ENCODE data around the gene RAD51B. TPM values are rescaled to one million over a fixed set of nuclear protein-coding genes. Genes with fewer than 3 reads are reported as not detected.
A peak's percentile ranks its signal among the peaks of the same experiment; 100 is the strongest.

RAD51B gene
- total RNA-seq, 2 donors from 2014 or later, result 42.6 to 50.0 TPM

GRCh38 chr14:68510201-68511128 lies 690.9 kb downstream of the RAD51B start:
- no peak overlapping the region for H3K4me3 Mint-ChIP-seq
- H3K4me1 Mint-ChIP-seq (ENCODE audit: low read depth), result peaks cover 46% of the 10 kb centered on the region
- H3K36me3 Mint-ChIP-seq (ENCODE audit: insufficient read depth in 2 of 2), result peaks cover 0 to 1% of the 10 kb centered on the region in 2 donors
- no peaks in the 10 kb centered on the region for H3K9me3 Mint-ChIP-seq
- no peak for ATAC-seq (replicated peaks in 1 of 2)
- H3K27me3 Mint-ChIP-seq (ENCODE audit: low read depth), result no peaks in the 10 kb centered on the region
- no peak for DNase-seq
- H3K27ac Mint-ChIP-seq, result no peak overlapping the region

GRCh38 chr14:68511129-68512047 lies 691.8 kb downstream of the RAD51B start:
- Mint-ChIP-seq H3K9me3 (no peaks in the 10 kb centered on the region), H3K4me3 (no peak overlapping the region), H3K27ac (no peak overlapping the region), H3K27me3 (ENCODE audit: low read depth) (no peaks in the 10 kb centered on the region), H3K4me1 (ENCODE audit: low read depth) (peaks cover 37% of the 10 kb centered on the region), H3K36me3 (ENCODE audit: insufficient read depth in 2 of 2) (peaks cover 0 to 1% of the 10 kb centered on the region in 2 donors)
- no peak for ATAC-seq (replicated peaks in 1 of 2)
- no peak for DNase-seq

GRCh38 chr14:68512088-68512487 lies 692.5 kb downstream of the RAD51B start:
- ATAC-seq (replicated peaks in 1 of 2) (no peak), DNase-seq (no peak)
- Mint-ChIP-seq H3K27me3 (ENCODE audit: low read depth) (no peaks in the 10 kb centered on the region), H3K4me1 (ENCODE audit: low read depth) (peaks cover 33% of the 10 kb centered on the region), H3K27ac (no peak overlapping the region), H3K9me3 (no peaks in the 10 kb centered on the region), H3K36me3 (ENCODE audit: insufficient read depth in 2 of 2) (peaks cover 0 to 1% of the 10 kb centered on the region in 2 donors), H3K4me3 (no peak overlapping the region)

GRCh38 chr14:68513137-68513536 lies 693.6 kb downstream of the RAD51B start:
- peaks cover 0 to 1% of the 10 kb centered on the region in 2 donors for H3K36me3 Mint-ChIP-seq (ENCODE audit: insufficient read depth in 2 of 2)
- H3K27ac Mint-ChIP-seq, result no peak overlapping the region
- H3K4me1 Mint-ChIP-seq (ENCODE audit: low read depth), result peaks cover 25% of the 10 kb centered on the region
- ATAC-seq (replicated peaks in 1 of 2), result no peak
- H3K9me3 Mint-ChIP-seq, result no peaks in the 10 kb centered on the region
- no peak overlapping the region for H3K4me3 Mint-ChIP-seq
- no peaks in the 10 kb centered on the region for H3K27me3 Mint-ChIP-seq (ENCODE audit: low read depth)
- DNase-seq, result no peak

- ATAC-seq (replicated peaks in 1 of 2) (no peak), DNase-seq (no peak)
- Mint-ChIP-seq H3K27me3 (ENCODE audit: low read depth) (no peaks in the 10 kb centered on the region), H3K4me1 (ENCODE audit: low read depth) (peaks cover 22% of the 10 kb centered on the region), H3K27ac (no peak overlapping the region), H3K9me3 (no peaks in the 10 kb centered on the region), H3K36me3 (ENCODE audit: insufficient read depth in 2 of 2) (peaks cover 0 to 1% of the 10 kb centered on the region in 2 donors), H3K4me3 (no peak overlapping the region)
Observed at GRCh38 chr14:68513838-68514607, 694.4 kb downstream of the RAD51B start.

GRCh38 chr14:68514608-68515194 lies 695.1 kb downstream of the RAD51B start:
- DNase-seq (no peak), ATAC-seq (replicated peaks in 1 of 2) (no peak)
- Mint-ChIP-seq H3K27me3 (ENCODE audit: low read depth) (no peaks in the 10 kb centered on the region), H3K36me3 (ENCODE audit: insufficient read depth in 2 of 2) (peaks cover 0 to 1% of the 10 kb centered on the region in 2 donors), H3K27ac (no peak overlapping the region), H3K4me1 (ENCODE audit: low read depth) (peaks cover 22% of the 10 kb centered on the region), H3K4me3 (no peak overlapping the region), H3K9me3 (no peaks in the 10 kb centered on the region)

GRCh38 chr14:68516342-68516741 lies 696.8 kb downstream of the RAD51B start:
- H3K36me3 Mint-ChIP-seq (ENCODE audit: insufficient read depth in 2 of 2), result peaks cover 0 to 1% of the 10 kb centered on the region in 2 donors
- ATAC-seq (replicated peaks in 1 of 2) (no peak), DNase-seq (no peak)
- H3K4me1 Mint-ChIP-seq (ENCODE audit: low read depth), result peaks cover 25% of the 10 kb centered on the region
- H3K27ac Mint-ChIP-seq, result no peak overlapping the region
- H3K9me3 Mint-ChIP-seq, result no peaks in the 10 kb centered on the region
- H3K27me3 Mint-ChIP-seq (ENCODE audit: low read depth), result no peaks in the 10 kb centered on the region
- H3K4me3 Mint-ChIP-seq, result no peak overlapping the region

- no peaks in the 10 kb centered on the region for H3K9me3 Mint-ChIP-seq
- no peaks in the 10 kb centered on the region for H3K27me3 Mint-ChIP-seq (ENCODE audit: low read depth)
- no peak overlapping the region for H3K27ac Mint-ChIP-seq
- H3K36me3 Mint-ChIP-seq (ENCODE audit: insufficient read depth in 2 of 2), result peaks cover 0 to 1% of the 10 kb centered on the region in 2 donors
- H3K4me1 Mint-ChIP-seq (ENCODE audit: low read depth), result peaks cover 13% of the 10 kb centered on the region
- DNase-seq (no peak), ATAC-seq (replicated peaks in 1 of 2) (no peak)
- no peak overlapping the region for H3K4me3 Mint-ChIP-seq
Observed at GRCh38 chr14:68518166-68518565, 698.6 kb downstream of the RAD51B start.

- H3K27ac Mint-ChIP-seq, result no peak overlapping the region
- DNase-seq, result no peak
Observed at GRCh38 chr14:68518761-68519670, 699.4 kb downstream of the RAD51B start.

GRCh38 chr14:68519671-68520187 lies 700.1 kb downstream of the RAD51B start:
- H3K36me3 Mint-ChIP-seq (ENCODE audit: insufficient read depth in 2 of 2), result peaks cover 0 to 1% of the 10 kb centered on the region in 2 donors
- H3K9me3 Mint-ChIP-seq, result no peaks in the 10 kb centered on the region
- peaks cover 13% of the 10 kb centered on the region for H3K4me1 Mint-ChIP-seq (ENCODE audit: low read depth)
- no peak overlapping the region for H3K4me3 Mint-ChIP-seq
- ATAC-seq (replicated peaks in 1 of 2) (no peak), DNase-seq (no peak)
- H3K27me3 Mint-ChIP-seq (ENCODE audit: low read depth), result no peaks in the 10 kb centered on the region
- H3K27ac Mint-ChIP-seq, result peak overlapping the region; percentile 13

More at GRCh38 chr14:68518761-68519670, 699.4 kb downstream of the RAD51B start:
- ATAC-seq (replicated peaks in 1 of 2), result no peak
- no peaks in the 10 kb centered on the region for H3K27me3 Mint-ChIP-seq (ENCODE audit: low read depth)
- no peak overlapping the region for H3K4me3 Mint-ChIP-seq
- peaks cover 13% of the 10 kb centered on the region for H3K4me1 Mint-ChIP-seq (ENCODE audit: low read depth)
- H3K36me3 Mint-ChIP-seq (ENCODE audit: insufficient read depth in 2 of 2), result peaks cover 0 to 1% of the 10 kb centered on the region in 2 donors
- H3K9me3 Mint-ChIP-seq, result no peaks in the 10 kb centered on the region
